Measurements from ENCODE around the gene LZTR1.

DNA sequence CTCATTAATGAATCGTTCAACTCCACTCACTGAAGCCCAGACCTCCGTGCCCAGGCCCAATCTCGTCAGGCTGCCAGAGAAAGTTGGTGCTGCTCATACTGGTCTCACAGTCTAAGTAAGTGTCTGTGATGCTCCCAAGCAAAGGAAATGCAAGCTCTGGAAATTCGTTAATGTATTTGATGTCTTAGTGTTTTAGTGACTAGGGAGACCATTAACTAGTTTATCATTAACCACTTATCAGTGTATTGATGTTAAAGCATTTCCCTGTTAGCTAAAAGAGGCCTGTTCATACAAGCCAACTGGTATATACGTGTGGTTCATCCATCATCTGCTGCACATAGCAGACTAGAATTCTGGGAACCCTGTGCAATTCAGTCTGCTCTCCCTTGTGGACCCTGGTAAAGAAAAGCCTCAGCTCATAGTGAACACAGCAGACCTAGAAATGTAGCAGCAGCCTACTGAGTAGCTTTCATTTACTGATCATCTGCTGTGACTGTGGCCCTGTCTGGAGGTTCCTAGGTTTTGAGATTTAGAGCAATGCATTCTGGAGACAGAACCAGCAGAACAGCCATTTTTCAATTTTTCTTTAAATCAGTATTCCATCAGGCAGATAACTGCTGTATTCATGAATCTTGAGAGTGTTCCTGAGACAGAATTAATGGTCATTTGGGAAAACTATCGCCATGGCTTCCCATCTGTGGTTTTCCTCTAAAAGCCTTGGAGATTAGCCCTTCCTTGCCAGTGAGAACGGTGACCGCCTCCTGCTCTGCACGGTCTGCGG is 30.8 kb upstream of the LZTR1 start:
- TF ChIP-seq, protein P1, sequence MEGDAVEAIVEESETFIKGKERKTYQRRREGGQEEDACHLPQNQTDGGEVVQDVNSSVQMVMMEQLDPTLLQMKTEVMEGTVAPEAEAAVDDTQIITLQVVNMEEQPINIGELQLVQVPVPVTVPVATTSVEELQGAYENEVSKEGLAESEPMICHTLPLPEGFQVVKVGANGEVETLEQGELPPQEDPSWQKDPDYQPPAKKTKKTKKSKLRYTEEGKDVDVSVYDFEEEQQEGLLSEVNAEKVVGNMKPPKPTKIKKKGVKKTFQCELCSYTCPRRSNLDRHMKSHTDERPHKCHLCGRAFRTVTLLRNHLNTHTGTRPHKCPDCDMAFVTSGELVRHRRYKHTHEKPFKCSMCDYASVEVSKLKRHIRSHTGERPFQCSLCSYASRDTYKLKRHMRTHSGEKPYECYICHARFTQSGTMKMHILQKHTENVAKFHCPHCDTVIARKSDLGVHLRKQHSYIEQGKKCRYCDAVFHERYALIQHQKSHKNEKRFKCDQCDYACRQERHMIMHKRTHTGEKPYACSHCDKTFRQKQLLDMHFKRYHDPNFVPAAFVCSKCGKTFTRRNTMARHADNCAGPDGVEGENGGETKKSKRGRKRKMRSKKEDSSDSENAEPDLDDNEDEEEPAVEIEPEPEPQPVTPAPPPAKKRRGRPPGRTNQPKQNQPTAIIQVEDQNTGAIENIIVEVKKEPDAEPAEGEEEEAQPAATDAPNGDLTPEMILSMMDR (conservative IDR thresholded peaks at IDR 0.05; ENCODE audit: low read length), result no peak
- TF ChIP-seq EZH2phosphoT487 (IDR thresholded peaks at IDR 0.05; ENCODE audit: borderline replicate concordance), result no peak
